Breast epithelium (tissue), 3 donors: ENCODE measurements around the gene TRPM2.

Experiments used
- POLR2A ChIP-seq: fragments of 450-650 bp; IDR thresholded peaks from one replicate; pipeline ENCODE4 v1.6.1; 2016; ENCODE audit warnings: antibody characterized with exemption, mild to moderate bottlenecking, moderate library complexity
- POLR2AphosphoS5 ChIP-seq, 3 donors: sonication (generic); formaldehyde crosslinking; IDR thresholded peaks; one replicate each; pipeline ENCODE4 v1.6.1; 2017; ENCODE audit warnings: antibody characterized with exemption in 3 of 3
- TF ChIP-seq, protein P1 (sequence below), 3 donors: fragments of 450-650 bp; IDR thresholded peaks; one replicate each; pipeline ENCODE4 v1.5.1; 2016 to 2017; ENCODE audit warnings: antibody characterized with exemption in 3 of 3, mild to moderate bottlenecking in 3 of 3, moderate library complexity in 3 of 3

DNA sequence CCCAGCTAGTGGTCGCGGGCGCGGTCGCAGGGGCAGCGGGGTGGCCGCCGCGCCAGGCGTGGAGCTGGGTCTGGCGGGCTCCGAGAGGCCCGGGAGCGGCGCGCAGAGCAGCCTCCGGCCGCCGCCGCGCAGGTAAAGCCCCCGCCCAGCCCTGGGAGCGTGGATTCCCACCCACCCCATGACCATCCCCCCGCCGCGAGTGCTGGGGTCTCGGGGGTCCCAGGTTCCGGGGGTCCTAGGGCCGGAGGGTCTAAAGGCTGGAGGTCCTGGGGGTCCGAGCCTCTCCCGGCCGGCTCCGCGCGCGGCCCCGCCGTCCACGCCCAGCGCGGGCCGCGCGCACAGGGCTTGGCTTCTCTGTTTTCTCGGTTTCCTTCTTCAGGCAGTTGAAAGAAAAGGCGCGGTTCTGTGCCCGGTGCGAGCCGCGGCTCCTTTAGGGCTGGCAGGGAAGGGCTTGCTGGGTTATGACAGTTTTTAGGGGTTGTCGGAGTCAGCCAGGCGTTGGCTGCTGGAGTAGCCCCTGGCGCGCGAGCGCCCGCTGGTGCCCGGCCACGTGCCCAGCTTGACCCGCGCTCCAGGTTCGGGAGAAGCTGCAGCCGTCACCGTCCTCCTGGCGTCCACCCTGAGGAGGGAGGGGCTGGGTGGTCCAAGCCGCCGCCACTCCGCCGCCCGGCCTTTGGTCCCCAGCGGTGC lies 102.2 kb downstream of the TRPM2 start:
- TF ChIP-seq, protein P1, sequence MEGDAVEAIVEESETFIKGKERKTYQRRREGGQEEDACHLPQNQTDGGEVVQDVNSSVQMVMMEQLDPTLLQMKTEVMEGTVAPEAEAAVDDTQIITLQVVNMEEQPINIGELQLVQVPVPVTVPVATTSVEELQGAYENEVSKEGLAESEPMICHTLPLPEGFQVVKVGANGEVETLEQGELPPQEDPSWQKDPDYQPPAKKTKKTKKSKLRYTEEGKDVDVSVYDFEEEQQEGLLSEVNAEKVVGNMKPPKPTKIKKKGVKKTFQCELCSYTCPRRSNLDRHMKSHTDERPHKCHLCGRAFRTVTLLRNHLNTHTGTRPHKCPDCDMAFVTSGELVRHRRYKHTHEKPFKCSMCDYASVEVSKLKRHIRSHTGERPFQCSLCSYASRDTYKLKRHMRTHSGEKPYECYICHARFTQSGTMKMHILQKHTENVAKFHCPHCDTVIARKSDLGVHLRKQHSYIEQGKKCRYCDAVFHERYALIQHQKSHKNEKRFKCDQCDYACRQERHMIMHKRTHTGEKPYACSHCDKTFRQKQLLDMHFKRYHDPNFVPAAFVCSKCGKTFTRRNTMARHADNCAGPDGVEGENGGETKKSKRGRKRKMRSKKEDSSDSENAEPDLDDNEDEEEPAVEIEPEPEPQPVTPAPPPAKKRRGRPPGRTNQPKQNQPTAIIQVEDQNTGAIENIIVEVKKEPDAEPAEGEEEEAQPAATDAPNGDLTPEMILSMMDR (IDR thresholded peaks at IDR 0.05) = no peak
- TF ChIP-seq POLR2A (no peak), POLR2AphosphoS5 (IDR thresholded peaks at IDR 0.05) (no peak)
